ENCODE data around the gene EPHA2.
"Not testable (repeated sequence)": the region's sequence is repeated elsewhere in the genome, so short reads cannot be mapped to it uniquely, and the experiment has no call there.

Gene EPHA2

DNA sequence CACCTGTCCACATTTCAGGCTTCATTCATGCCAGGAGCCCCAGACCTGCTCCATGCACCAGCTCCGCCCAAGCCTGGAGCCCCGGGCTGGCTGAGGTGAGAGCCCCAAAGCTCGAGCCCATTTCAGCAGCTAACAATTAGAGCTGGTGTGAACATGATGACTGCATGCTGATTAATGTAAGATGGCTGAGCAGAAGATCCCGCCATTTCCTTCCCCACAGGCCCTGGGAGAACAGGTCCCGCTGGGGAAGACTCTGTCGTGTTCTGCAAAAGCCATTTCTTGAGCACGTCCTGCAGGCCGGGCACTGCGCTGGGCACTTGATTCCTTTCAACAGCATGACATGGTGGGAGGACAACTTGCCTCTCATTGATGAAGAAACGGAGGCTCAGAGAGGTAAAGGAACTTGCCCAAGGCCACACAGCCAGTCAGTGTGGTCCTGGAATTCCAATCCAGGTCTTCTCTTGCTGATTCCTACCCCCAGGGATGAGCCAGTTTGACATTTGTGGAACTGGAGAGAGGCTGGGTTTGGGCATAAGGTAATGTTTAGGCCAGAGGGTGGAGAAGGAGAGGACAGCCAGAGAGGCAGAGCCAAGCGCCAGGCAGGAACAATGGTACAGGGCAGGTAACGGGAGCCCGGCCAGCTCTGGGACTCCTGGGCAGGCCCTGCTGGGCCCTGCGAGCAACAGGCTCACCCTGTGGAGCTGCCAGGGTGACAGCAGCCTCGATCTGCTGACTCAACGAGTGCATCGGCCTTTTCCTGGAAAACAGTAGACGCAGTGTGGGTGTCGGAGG lies 28.1 kb upstream of the EPHA2 start:
- DNase-seq (ENCODE audit: low read depth in 2 of 2), result no peak

DNA sequence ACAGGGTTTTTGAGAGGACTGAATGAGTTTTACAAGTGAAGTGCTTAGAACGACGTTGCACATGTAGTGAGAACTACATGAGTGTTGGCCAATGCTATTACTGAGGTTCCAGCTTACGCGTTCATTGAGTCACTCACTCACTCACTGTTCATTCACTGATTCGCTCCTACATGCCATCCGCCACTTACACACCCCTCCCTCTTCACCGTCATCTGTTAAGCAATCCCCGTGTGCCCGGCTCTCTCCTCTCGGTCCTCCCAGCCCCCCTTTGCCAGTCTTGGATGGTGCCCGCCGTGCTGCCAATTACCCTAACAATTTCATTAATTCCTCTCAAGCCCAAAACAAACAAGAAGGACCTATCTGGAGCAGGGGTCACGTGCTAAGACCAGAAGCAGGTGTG lies 27.3 kb upstream of the EPHA2 start:
- DNase-seq (ENCODE audit: low read depth in 2 of 2), result no peak

DNA sequence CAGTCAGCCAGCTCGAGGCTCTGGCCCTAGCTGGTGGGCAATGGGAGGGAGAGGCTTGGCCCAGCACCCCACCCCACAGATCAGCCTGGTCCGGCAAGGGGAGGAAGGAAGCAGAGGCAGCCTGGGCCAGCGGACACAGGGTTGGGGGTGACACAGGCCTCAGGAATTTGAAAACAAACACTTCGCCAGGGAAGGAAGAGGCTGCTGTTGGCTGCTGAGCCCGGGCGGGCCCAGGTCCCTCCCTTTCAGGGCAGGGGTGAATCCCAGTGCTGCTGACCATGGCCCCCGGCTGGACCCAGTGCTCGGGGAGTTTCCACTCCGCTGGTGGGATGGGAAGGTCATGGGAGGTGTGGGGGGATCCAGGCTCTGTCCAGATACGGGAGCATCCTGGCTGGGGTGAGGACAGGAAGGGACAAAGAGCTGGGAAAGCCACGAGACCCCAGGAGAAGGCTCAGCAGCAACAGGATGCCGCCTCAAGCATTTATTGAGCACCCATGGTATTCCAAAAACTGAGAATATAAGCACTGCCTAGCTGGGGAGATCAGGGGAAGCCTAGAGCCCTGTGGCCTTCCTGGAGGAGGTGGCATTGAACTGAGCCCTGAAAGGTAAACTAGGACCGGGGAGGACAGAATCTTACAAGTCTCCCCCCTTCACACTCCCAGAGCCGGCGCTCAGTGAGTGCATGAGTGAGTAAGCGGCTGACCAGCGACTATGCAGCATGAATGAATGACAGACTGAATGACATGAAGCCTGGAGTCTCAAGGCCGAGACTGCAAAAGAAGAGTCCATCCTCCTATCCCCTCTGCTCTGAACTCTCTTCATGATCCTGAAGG lies 26.2 kb upstream of the EPHA2 start:
- no peak for DNase-seq (ENCODE audit: low read depth in 2 of 2)

DNA sequence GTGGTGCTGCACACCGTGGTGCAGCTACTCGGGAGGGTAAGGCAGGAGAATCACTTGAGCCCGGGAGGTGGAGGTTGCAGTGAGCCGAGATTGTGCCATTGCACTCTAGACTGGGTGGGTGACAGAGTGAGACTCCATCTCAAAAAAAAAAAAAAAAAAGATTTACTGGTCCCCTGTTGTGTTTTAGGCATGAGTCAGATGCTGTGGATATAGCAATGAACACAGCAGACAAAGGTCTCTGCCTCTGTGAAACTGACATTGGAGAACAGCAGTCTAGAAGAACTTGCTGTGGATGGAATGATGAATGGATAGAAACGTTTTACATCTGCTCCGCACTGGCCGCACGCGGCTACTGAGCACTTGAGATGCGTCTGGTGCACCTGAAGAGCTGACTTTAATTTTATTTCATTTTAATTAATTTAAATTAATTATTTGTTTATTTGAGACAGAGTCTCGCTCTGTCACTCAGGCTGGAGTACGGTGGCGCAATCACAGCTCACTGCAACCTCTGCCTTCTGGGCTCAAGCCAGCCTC lies 24.5 kb upstream of the EPHA2 start:
- DNase-seq (ENCODE audit: low read depth in 2 of 2), result no peak

DNA sequence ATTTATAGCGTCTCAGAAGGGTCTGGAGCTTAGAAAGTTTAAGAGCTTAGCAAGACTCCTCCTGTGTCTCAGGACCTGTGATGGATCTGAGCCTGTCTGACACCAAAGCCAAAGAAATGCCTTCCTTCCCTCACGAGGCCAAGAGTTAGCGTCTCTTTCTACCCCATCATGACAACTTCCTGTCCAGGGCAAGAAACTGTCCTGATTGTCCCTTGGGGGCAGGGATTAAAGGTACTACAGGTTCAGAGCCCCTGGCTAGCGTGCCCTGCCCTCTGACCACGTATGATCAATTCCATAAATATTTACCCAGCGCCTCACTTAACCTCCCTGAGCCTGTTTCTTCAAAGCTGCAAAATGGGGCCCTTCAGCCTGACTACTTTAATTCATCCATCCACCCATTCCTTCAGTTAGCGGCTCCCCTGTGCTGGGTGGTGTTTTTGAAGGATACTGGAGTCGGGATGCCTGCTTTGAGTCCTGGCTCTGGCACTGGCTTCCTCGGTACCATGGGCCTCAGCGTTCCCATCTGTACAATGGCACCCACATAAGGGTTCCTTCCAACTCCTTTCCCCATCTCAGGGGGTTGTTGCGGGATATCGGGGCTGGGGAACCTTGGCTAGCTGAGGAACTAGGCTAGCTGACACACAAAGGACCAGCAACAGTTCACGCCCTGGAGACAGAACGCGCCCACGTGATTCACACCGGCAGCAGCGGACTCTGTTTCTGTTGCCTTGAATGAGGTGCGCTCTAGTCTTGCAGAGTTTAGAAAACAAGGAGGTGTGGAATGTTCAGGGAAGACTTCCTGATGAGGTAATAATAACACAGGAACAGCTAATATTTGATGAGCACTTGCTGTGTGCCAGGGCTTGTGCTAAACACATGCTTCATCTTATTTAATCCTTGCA lies 23.0 kb upstream of the EPHA2 start:
- no peak for DNase-seq (ENCODE audit: low read depth in 2 of 2)

DNA sequence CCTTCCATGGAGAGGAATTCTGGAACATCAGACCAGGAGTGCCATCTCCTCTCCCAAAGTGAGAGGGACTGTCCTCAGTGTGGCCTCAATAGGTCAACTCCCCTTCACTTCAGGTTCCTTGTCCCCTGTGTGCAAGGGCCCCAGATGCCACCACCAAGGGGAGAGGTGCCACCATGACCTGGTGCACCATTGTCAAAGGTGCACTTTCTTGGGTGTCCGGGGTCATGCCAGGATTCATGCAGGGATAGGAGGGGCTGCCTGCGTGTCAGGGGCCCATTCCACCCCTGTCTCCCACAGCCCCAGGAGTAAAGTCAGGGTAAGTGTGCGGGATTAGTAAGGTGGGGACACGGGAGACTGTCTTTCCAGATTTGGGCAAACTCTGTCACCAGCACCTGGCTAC lies 21.4 kb upstream of the EPHA2 start:
- DNase-seq (ENCODE audit: low read depth in 2 of 2), result no peak

DNA sequence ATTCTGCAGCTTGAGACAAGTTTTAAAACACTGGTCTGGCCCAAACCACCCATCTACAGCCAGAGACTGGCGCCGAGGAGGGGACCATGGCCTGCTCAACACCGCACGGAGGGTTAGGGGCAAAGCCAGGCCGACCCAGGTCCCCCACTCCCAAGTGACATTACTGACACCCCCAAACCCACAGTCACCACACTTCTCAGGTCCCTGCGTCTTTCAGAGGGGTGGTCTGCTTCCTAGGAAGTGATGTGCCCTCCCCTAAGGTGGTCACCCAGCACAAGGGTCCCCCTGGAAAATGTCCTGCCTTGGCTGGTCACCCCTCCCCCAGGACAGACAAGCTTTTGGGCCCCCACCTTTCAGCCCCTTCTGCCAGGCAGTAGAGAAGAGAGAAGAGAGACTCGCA lies 20.8 kb upstream of the EPHA2 start:
- no peak for DNase-seq (ENCODE audit: low read depth in 2 of 2)

DNA sequence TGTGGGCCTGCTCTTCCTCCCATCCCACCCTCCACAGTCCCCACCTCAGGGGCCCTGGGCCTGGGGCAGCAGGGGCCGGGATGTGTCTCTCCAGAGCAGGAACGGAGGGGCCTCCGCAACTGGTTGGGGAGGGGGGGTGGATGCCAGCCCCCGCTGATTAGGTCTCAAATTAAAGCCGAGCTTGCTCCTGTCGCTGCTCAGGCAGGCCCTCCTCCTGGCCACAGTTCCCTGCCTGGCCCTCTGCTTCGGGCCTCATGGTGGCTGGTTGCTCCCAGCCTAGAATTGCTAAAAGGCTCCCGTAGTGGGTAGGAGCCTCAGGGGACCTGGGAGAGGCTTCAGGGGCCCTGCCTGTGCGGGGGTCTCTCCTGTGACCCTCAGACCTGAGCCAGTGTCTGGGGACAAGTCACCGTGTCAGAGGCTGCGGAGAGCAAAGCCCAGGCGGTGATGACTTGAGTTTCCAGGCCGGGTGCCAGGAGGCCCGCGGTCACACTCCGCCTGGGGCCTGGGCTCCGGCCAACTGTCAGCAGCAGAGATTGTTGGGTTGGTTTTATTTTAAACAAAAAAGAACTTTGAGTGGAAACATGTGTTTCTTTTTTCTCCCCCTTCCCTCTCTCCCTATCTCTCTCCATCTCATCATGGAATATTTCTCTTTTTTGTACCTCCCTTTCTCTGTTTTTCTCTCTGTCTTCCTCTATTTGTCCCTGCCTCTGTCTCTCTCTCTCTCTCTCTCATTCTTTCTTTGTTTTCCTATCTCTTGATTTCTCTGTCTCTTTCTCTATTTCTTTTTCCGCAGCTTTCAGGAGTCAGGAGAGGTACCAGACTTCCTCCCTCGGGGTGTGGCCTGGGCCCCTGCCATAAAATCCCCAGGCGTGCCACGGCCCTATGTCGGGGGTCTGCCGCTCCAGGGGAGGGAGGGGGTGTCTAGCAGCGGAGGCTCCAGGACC lies 20.0 kb upstream of the EPHA2 start:
- DNase-seq (ENCODE audit: low read depth in 2 of 2), result no peak

DNA sequence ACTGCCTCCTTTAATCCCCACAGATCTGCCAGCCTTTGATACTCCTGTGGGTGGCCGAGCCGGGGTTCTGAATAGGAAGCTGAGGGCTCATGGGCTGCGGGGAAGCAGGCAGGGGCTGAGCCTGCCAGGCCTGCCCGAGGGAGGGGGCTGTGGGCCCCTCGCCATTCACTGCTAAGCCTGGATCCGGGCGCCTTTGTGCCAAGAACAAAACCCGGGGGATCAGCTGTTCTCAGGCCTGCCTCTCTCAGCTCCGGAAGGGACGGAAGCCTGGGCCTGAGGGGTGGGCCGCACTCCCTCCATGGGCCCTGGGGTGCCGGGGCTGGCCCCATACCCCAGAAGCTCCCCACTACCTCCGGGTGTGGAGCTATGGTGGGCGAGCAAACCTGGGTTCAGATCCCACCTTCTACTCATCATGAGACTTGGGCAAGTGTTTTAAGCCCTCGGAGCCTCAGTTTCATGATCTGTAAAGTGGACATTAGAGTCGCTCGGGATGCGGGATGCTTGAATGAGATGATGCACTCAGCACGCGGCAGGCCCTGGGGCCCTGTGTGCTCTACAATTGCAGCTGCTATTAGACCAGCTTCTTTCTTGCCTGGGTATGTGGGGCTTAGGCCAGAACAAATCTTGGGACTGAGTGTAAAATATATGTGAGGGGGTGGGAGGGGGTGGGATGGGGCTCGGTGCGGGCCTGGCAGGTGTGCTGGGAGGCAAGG lies 19.2 kb upstream of the EPHA2 start:
- DNase-seq (ENCODE audit: low read depth in 2 of 2), result no peak

DNA sequence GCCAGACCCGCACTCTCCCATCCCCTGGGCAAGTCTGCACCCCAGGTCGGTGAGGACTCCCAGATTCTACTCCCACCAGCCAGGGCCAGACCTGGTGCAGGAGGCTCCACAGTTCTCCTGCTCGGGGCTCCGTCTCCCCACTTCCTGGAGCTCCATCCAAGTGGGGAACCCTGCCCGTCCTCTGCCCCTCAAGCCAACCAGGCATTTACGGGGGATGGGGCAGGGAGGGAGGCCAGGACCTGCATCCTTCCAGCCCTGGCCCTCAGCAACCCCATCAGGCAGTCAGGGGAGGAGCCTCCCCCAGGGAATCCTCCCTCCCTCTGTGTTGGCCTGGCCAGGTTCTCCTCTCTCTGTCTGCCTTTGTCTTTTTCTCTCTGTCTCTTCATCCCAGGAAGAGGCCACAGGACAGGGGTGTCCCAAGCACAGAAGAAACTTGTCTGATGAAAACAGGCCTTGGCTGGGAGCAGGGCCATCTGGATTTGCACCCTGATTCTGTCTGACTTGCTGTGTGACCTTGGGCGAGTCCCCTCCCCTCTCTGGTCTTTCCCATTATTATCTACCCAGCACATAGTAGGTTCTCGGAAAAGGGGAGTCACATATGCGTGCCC lies 18.5 kb upstream of the EPHA2 start:
- no peak for DNase-seq (ENCODE audit: low read depth in 2 of 2)

DNA sequence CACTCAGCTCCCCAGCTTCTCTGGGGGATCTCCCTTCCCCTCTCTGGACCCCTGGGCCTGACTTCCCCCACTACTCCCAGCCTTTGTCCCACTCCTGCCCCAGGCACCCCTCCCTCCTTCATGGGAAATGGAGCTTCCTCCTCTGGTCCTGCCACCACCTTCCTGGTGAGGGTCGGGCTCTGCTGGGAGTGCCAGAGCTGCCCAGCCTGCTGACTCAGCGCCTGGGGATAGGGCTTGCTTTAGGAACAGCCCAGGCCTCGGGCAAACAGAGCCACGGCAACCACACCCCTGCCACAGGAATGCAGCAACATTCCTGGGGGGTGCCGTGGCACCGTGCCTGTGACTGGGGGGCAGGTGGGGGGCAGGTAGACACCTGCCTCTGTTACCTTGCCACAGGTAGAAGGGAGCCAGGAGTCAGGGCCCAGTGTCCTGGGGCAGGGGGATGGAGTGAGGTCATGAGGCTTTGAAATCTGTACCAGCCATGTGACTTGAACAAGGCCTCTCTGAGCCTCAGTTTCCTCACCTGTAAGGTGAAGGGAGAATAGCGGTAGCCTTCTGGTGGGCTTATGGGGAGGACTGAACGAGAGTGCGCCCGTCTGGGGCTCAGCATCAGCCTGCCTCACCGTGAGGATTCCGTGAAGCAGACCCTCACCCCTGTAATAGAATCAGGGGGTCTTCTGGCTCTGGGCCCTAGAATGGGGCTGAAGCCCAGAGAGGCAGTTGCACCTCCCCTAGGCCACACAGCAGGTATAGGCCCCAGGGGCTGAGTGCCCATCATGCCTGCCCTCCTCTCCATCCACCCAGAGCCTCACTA lies 17.8 kb upstream of the EPHA2 start:
- DNase-seq (ENCODE audit: low read depth in 2 of 2), result no peak

DNA sequence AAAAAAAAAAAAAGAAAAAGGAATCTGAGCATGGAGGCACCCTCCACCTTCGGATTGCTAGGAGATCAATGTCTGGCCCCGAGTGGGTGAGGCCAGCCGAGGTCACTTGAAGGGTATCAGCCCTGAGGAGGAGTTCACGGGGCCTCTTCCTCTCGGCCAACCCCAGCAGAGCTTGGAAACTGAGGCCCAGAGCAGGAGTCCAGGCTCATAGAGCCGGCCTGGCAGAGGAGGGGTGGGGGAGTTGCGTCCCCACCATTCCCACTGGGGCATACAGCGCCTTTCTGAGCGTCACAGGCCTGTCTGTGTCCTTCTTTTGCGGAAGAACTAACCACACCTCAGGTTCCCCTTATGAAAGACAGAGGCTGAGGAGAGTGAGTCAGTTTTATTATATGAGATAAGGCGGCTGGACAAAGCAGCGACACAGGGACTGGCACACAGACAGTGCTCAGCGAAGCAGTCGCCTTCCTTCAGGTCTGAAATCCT lies 17.1 kb upstream of the EPHA2 start:
- no peak for DNase-seq (ENCODE audit: low read depth in 2 of 2)

DNA sequence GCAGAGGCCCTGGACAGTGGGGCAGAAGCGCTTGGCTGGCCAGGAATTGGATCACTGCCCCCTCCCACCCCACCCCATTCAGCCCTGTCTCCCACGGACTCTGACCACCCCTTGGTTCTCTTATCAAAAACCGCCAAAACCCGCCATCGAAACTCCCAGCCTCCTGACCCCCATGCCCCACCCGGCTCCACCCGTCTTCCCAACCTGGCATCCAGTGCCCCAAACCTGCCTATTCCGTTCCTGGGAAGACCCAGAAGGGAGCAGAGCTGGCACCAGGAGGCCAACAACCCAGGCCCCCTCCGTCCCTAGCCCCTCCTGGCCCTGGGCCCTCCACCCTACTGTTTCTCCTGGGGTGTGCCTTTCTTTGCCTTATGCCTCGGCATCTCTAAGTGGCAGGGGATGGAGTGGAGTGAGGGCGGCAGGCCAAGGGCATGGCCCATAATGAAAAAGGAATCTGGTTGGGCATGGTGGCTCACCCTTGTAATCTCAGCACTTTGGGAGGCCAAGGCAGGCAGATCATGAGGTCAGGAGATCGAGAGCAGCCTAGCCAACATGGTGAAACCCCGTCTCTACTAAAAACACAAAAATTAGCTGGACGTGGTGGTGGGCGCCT lies 16.5 kb upstream of the EPHA2 start:
- no peak for DNase-seq (ENCODE audit: low read depth in 2 of 2)

DNA sequence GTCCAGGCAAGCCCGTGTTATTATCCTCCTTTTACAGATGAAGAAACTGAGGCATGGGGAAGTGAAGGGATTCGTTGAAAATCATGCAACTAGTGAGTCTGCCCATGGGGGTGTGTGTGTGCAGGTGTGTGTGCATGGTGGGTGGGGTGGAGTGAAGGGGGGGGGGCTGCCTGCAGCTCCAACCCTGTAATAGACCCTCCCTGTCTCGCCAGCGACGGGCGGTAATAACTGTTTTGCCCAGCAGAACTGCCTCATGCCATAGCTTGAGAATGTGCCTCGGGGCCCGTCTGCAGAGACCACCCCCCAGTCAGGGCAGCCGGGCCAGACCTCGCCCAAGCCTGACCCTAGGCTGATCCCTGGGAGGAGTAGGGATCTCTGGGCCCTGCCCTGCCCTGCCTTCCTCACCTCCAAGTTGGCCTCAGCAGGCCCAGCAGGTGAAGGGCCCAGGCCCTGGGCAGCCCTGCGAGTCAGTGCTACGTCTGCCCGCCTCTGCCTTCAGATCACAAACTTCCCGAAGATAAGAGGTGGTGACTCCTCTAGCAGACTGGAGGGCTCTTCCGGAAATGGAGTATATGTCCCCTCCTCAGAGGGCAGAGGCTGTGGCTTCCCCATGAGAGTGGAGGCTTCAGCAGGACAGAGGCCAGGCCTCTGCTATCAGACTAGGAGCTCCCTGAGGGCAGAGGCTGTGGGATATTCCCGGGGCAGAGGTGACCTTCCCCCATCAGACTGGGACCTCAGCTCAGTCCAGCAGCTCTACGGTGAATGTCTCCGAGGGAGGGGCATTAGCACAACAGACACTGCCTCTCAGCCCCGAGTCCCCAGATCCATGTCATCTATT lies 15.7 kb upstream of the EPHA2 start:
- DNase-seq (ENCODE audit: low read depth in 2 of 2), result no peak

DNA sequence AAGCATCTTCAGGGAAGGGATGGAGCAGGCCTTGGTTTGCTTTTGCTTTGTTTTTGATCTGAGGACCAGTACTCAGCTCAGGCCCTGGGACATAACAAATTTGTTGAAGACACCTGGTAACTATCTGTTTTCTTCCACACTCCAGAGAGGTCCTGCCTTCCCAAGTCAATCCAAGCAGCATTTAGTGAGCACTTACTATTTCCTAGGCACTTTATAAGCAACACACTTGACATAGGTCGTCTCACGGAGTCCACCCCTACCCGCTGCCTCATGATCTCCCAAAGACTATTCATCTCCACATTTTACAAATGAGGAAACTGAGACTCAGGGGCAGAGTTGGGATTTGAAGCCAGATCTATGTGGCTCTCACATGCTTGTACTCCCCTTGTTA lies 14.4 kb upstream of the EPHA2 start:
- DNase-seq (ENCODE audit: low read depth in 2 of 2), result no peak

DNA sequence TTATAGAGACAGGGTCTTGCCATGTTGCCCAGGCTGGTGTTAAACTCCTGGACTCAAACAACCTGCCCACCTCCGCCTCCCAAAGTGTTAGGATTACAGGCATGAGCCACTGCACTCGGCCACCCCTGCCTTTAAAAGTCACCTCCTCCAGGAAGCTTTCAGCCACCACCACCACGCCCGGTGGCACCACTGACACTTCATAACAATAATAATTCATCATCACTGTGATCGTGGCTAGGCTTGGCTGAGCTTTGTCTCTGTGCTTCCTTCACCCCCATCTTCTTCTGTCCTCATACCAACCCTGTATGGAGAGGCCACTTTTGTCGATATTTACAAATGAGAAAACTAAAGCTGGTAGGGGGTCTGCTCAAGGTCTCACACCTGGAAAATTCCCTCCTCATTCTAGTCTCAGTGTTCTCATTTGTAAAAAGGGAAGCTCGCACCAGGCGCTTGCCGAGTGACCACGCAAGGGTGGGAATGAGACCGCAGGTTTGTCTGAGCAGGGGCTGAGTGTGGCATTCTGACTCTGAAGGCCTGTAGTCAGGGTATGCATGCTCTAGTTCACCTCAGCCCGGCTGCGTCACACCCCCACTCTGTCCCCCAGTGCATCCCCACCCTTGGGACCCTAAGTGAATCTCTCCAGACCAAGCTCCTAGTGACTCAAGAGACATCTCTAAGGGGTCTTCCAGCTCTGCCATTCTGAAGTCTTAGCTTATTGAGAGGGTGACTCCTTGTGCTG lies 12.9 kb upstream of the EPHA2 start:
- DNase-seq (ENCODE audit: low read depth in 2 of 2), result no peak

DNA sequence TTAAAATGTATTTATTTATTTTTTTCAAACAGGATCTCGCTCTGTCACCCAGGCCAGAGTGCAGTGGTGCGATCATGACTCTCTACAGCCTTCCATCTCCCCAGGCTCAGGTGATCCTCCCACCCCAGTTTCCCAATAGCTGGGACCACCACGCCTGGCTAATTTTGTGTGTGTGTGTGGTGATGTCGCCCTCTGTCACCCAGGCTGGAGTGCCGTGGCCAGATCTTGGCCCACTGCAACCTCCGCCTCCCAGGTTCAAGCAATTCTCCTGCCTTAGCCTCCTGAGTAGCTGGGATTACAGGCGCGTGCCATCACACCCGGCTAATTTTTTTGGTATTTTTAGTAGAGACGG lies 12.3 kb upstream of the EPHA2 start:
- not testable (repeated sequence) for DNase-seq (ENCODE audit: low read depth in 2 of 2)

Data from stimulated activated CD8-positive, alpha-beta memory T cell treated with anti-CD3 and anti-CD28 coated beads, Interleukin-15, amount 100 ng/mL, for 4 hours (primary cell).